Left ventricle myocardium inferior (tissue), 1 donor: ENCODE measurements around the gene SAMD4B. TPM values are rescaled to one million over a fixed set of nuclear protein-coding genes. Genes with fewer than 3 reads are reported as not detected.

ENCODE experiments used
- DNase-seq: peaks from one replicate; pipeline ENCODE4 v3.0.0-alpha.2; 2020
- H3K27ac ChIP-seq: fragments of 200-600 bp; replicated peaks from 2 replicates; pipeline ENCODE4 v1.8.0; 2021
- H3K27me3 ChIP-seq: fragments of 200-600 bp; 2 replicates; pipeline ENCODE4 v1.8.0; 2021; ENCODE audit warnings: low read depth
- H3K36me3 ChIP-seq: fragments of 200-600 bp; 2 replicates; pipeline ENCODE4 v1.8.0; 2021
- H3K4me1 ChIP-seq: fragments of 200-600 bp; 2 replicates; pipeline ENCODE4 v1.8.0; 2021
- H3K4me3 ChIP-seq: fragments of 200-600 bp; 2 replicates; pipeline ENCODE4 v1.8.0; 2021; ENCODE audit warnings: mild to moderate bottlenecking, moderate library complexity
- H3K9me3 ChIP-seq: fragments of 200-600 bp; replicated peaks from 2 replicates; pipeline ENCODE4 v1.8.0; 2021
- CTCF ChIP-seq: fragments of 200-600 bp; IDR thresholded peaks from 2 replicates; pipeline ENCODE4 v1.8.0; 2021; ENCODE audit warnings: antibody characterized with exemption, mild to moderate bottlenecking, borderline replicate concordance
- intact Hi-C: fragments of 100-400 bp; cut with micrococcal nuclease; formaldehyde crosslinking; loops from one replicate; pipeline ENCODE4 v1.11.0; 2022
- total RNA-seq: library from RNA; stranded (reverse); fragmentation: NEBNext Ultra II Directional; extraction: Animal tissue kit (Norgen Biotek cat#: 25700); gene quantifications from one replicate; pipeline ENCODE4 v1.2.1, GENCODE V29; 2021
- donor health status: DM: no; HTN: yes; CAD: no; lungs with severe emphysema.

The SAMD4B gene
- total RNA-seq, 1 donor from 2014 or later, result 47.9 TPM

DNA sequence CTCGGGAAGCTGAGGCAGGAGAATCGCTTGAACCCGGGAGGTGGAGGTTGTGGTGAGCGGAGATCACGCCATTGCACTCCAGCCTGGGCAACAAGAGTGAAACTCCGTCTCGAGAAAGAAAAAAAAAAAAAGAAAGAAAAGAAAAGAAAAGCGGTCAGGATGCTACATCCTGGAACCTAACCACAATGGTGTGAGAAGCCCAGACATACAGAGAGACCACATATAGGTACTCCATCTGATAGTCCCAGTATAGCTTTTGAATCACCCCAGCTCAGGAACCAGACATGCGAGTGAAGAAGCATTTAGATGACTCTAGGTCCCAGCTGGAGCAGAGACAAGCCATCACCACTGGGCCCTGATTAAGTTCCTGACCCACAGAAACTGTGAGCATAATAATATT lies 42.8 kb upstream of the SAMD4B start:
- H3K27me3 ChIP-seq, result peaks cover 95% of the 10 kb centered on the region
- H3K9me3 ChIP-seq, result no peaks in the 10 kb centered on the region
- H3K4me3 ChIP-seq, result no peak overlapping the region
- H3K27ac ChIP-seq, result no peak overlapping the region
- no peak for DNase-seq
- intact Hi-C loops, result no loop called here
- no peak for TF ChIP-seq CTCF
- no peaks in the 10 kb centered on the region for H3K4me1 ChIP-seq
- no peaks in the 10 kb centered on the region for H3K36me3 ChIP-seq

DNA sequence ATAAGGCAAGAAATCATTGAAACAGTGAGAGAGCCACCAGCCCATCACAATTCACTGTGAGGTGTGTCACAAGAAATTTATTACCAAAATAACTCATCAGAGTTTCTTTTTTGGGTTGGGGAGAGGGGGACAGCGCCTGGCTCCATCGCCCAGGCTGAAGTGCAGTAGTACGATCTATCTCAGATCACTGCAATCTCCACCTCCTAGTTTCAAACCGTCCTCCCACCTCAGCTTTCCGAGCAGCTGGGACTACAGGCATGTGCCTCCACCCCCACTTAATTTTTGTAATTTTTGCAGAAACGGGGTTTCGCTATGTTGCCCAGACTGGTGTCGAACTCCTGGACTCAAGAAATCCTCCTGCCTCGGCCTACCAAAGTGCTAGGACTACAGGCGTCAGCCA lies 42.4 kb upstream of the SAMD4B start:
- Histone ChIP-seq H3K4me3 (no peak overlapping the region), H3K27me3 (peaks cover 95% of the 10 kb centered on the region), H3K4me1 (no peaks in the 10 kb centered on the region), H3K36me3 (no peaks in the 10 kb centered on the region), H3K9me3 (no peaks in the 10 kb centered on the region), H3K27ac (no peak overlapping the region)
- DNase-seq, result no peak
- intact Hi-C loops, result no loop called here
- no peak for TF ChIP-seq CTCF

DNA sequence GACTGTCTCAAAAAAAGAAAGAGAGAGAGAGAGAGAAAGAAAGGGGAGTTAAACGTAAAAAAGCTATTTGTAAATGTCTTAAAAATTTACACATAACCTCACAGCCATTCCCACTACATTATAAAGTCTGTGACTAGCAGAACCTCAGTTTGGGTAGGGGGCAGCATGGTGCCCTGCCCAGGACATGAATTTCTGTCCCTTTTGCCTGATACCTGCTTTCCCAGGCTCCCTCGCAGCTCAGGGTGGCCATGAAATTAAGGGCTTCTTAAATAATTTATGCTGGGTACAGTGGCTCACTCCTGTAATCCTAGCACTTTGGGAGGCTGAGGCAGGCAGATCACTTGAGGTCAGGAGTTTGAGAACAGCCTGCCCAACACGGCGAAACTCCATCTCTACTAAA lies 41.2 kb upstream of the SAMD4B start:
- no peaks in the 10 kb centered on the region for H3K9me3 ChIP-seq
- peaks cover 96% of the 10 kb centered on the region for H3K27me3 ChIP-seq
- intact Hi-C loops, result no loop called here
- no peak overlapping the region for H3K4me3 ChIP-seq
- no peaks in the 10 kb centered on the region for H3K4me1 ChIP-seq
- no peak overlapping the region for H3K27ac ChIP-seq
- H3K36me3 ChIP-seq, result no peaks in the 10 kb centered on the region
- TF ChIP-seq CTCF, result no peak
- no peak for DNase-seq

DNA sequence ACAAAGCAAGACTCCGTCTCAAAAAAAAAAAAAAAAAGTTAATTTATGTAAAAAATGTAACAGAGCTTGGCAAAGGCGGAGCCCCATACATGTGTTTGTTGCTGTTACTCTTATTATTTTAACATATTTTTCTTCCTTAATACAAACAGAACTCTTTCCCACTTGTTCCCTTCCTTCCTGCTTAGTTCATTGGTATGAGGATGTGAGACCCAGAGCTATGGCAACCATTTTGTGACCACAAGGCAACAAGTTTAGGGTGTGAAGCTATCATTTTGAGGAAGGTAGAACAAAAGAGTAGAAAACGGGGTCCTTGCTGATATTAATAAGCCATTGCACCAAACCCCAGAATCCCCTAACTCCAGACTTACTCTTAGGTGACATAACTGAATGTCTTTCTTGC lies 40.7 kb upstream of the SAMD4B start:
- H3K27me3 ChIP-seq, result peaks cover 96% of the 10 kb centered on the region
- no peak overlapping the region for H3K4me3 ChIP-seq
- no peaks in the 10 kb centered on the region for H3K36me3 ChIP-seq
- H3K27ac ChIP-seq, result no peak overlapping the region
- intact Hi-C loops, result no loop called here
- TF ChIP-seq CTCF, result no peak
- no peaks in the 10 kb centered on the region for H3K4me1 ChIP-seq
- H3K9me3 ChIP-seq, result no peaks in the 10 kb centered on the region
- no peak for DNase-seq

DNA sequence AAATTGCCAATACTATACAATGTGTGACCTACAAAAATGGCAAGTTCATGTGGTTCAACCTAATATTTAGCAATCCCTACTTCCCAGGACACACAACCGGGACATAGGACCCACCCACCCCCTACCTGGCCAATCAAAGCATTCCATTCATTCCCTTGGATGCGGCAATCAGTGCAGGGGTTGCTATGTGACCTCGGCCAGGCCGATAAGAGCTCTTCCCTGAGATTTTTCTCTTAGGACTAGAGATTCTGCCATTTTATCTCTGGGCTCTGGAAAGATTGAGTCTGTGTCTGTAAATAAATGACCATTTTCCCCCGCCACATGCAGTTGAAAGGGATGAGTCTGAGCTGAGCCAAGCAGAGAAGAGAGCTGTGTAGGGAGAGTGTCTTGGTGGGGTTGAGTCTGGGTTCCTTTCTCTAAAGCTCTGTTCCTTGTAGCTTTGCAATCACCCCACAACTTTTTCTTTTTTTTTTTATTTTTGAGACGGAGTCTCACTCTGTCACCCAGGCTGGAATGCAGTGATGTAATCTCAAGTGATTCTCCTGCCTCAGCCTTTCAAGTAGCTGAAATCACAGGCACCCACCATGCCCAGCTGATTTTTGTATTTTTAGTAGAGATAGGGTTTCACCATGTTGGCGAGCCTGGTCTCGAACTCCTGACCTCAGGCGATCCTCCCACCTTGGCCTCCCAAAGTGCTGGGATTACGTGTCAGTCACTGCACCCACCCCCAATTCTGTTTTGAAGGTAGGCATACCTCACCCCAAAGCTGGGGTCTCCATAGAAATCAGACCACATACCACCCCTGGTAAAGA lies 38.6 kb upstream of the SAMD4B start:
- TF ChIP-seq CTCF, result no peak
- no peaks in the 10 kb centered on the region for H3K9me3 ChIP-seq
- H3K27me3 ChIP-seq, result peaks cover 95% of the 10 kb centered on the region
- H3K27ac ChIP-seq, result no peak overlapping the region
- intact Hi-C loops, result no loop called here
- no peak overlapping the region for H3K4me3 ChIP-seq
- no peak for DNase-seq
- H3K4me1 ChIP-seq, result peaks cover 15% of the 10 kb centered on the region
- H3K36me3 ChIP-seq, result no peaks in the 10 kb centered on the region
